Cardiac fibroblast (primary cell): ENCODE measurements around the gene TNFRSF8.

Experiments
- DNase-seq, 2 donors: peaks; one replicate each; pipeline versions ENCODE4 v3.0.0 to v3.0.0-alpha.2; 2010; ENCODE audit warnings: low read depth in 2 of 2
- H3K4me3 ChIP-seq, 2 donors: replicated peaks in 1 of 2; 1 replicate in 1 of 2; 2 replicates in 1 of 2; pipeline ENCODE4 v1.5.1; 2011; ENCODE audit warnings: low read depth in 2 of 2, low read length in 2 of 2, mild to moderate bottlenecking in 2 of 2, moderate library complexity in 1 of 2
- CTCF ChIP-seq: IDR thresholded peaks from one replicate; pipeline ENCODE4 v1.5.1; 2011; ENCODE audit warnings: low read depth, mild to moderate bottlenecking, low read length, inconsistent platforms

Gene TNFRSF8

GRCh38 chr1:12125422-12126355 lies 62.6 kb downstream of the TNFRSF8 start:
- no peak for TF ChIP-seq CTCF
- no peak overlapping the region for H3K4me3 ChIP-seq
- no peak for DNase-seq

- no peak for TF ChIP-seq CTCF
- H3K4me3 ChIP-seq = no peak overlapping the region
- DNase-seq = no peak
These were observed 63.7 kb downstream of the TNFRSF8 start for GRCh38 chr1:12126781-12127180.

- TF ChIP-seq CTCF = no peak
- DNase-seq = no peak
- H3K4me3 ChIP-seq = no peak overlapping the region
These were observed 64.2 kb downstream of the TNFRSF8 start for GRCh38 chr1:12127206-12127810.

- TF ChIP-seq CTCF = no peak
- H3K4me3 ChIP-seq = no peak overlapping the region
- DNase-seq = no peak
These were observed 65.0 kb downstream of the TNFRSF8 start for GRCh38 chr1:12128120-12128519.

GRCh38 chr1:12129624-12130023 lies 66.5 kb downstream of the TNFRSF8 start:
- DNase-seq = no peak
- H3K4me3 ChIP-seq = no peak overlapping the region
- no peak for TF ChIP-seq CTCF

GRCh38 chr1:12130466-12131130 lies 67.5 kb downstream of the TNFRSF8 start:
- TF ChIP-seq CTCF = no peak
- no peak overlapping the region for H3K4me3 ChIP-seq
- no peak for DNase-seq
